Stimulated activated CD4-positive, alpha-beta T cell treated with anti-CD3 and anti-CD28 coated beads, Interleukin-15, amount 100 ng/mL, for 1 hour (primary cell): ENCODE results near the gene VSTM2L.

Experiments
- DNase-seq, 2 donors: peaks; one replicate each; pipeline ENCODE4 v3.0.0-alpha.2; 2020; ENCODE audit warnings: low read depth in 1 of 2, low spot score in 1 of 2

VSTM2L gene

GRCh38 chr20:37986044-37986858 lies 83.3 kb downstream of the VSTM2L start:
- no peak for DNase-seq

- no peak for DNase-seq
Observed at GRCh38 chr20:37986873-37987601, 84.1 kb downstream of the VSTM2L start.

- no peak for DNase-seq
Observed at GRCh38 chr20:37987602-37988290, 84.8 kb downstream of the VSTM2L start.

GRCh38 chr20:37988306-37988954 lies 85.5 kb downstream of the VSTM2L start:
- no peak for DNase-seq

- DNase-seq: no peak
Observed at GRCh38 chr20:37989601-37990295, 86.8 kb downstream of the VSTM2L start.

GRCh38 chr20:37990571-37991151 lies 87.7 kb downstream of the VSTM2L start:
- DNase-seq: no peak

GRCh38 chr20:37991157-37991866 lies 88.4 kb downstream of the VSTM2L start:
- no peak for DNase-seq

- no peak for DNase-seq
Observed at GRCh38 chr20:37991908-37992307, 89.0 kb downstream of the VSTM2L start.

- no peak for DNase-seq
Observed at GRCh38 chr20:37992802-37993409, 90.0 kb downstream of the VSTM2L start.

GRCh38 chr20:37994512-37994911 lies 91.6 kb downstream of the VSTM2L start:
- no peak for DNase-seq
